WTC11 (cell line): Measurements from ENCODE around the gene RXRA. TPM values are rescaled to one million over a fixed set of nuclear protein-coding genes. Genes with fewer than 3 reads are reported as not detected.

Experiments
- ATAC-seq: fragments of 200-7000 bp; cut with Tn5 transposase; 2 replicates; pipeline ENCODE4 v1.10.0; 2021; ENCODE audit warnings: mild to moderate bottlenecking, moderate library complexity
- CTCF ChIA-PET: fragments of 300-600 bp; sonication (Branson Sonifier 250); formaldehyde crosslinking; loops from one replicate; lab custom pipeline; 2021; ENCODE audit warnings: antibody characterized with exemption; lab: Charles Lee
- POLR2A ChIA-PET: fragments of 350-600 bp; sonication (Branson Sonifier 250); formaldehyde crosslinking; loops from one replicate; lab custom pipeline; 2021; ENCODE audit warnings: antibody characterized with exemption; lab: Charles Lee
- DNase-seq: peaks from one replicate; pipeline ENCODE4 v3.0.0; 2021; ENCODE audit warnings: low spot score
- H3K27ac Mint-ChIP-seq: 2 replicates; pipeline ENCODE4 v1.8.0; 2021; ENCODE audit warnings: mixed read lengths
- H3K27me3 Mint-ChIP-seq: 2 replicates; pipeline ENCODE4 v1.8.0; 2021; ENCODE audit warnings: low read depth, mild to moderate bottlenecking, moderate library complexity, mixed read lengths
- H3K36me3 Mint-ChIP-seq: 2 replicates; pipeline ENCODE4 v1.8.0; 2021; ENCODE audit warnings: mixed read lengths
- H3K4me1 Mint-ChIP-seq: 2 replicates; pipeline ENCODE4 v1.8.0; 2022; ENCODE audit warnings: mixed read lengths
- H3K4me3 Mint-ChIP-seq: 2 replicates; pipeline ENCODE4 v1.8.0; 2021; ENCODE audit warnings: mild to moderate bottlenecking, moderate library complexity, mixed read lengths
- H3K9me3 Mint-ChIP-seq: 2 replicates; pipeline ENCODE4 v1.8.0; 2021; ENCODE audit warnings: mixed read lengths
- CREB1 ChIP-seq: sonication (generic); formaldehyde crosslinking; IDR thresholded peaks from 2 replicates; pipeline ENCODE4 v1.8.0; 2023; ENCODE audit warnings: mild to moderate bottlenecking, missing genetic modification reagents
- EMX1 ChIP-seq: fragments of 250-450 bp; sonication (Bioruptor Pico); IDR thresholded peaks from 2 replicates; pipeline ENCODE4 v1.8.0; 2021; ENCODE audit warnings: mild to moderate bottlenecking
- GABPB1 ChIP-seq: sonication (generic); formaldehyde crosslinking; IDR thresholded peaks from 2 replicates; pipeline ENCODE4 v1.8.1; 2023; ENCODE audit warnings: mild to moderate bottlenecking, missing genetic modification reagents
- GTF2I ChIP-seq: fragments of 250-450 bp; sonication (Bioruptor Pico); conservative IDR thresholded peaks from 2 replicates; pipeline ENCODE4 v1.4.0; 2021; ENCODE audit warnings: mild to moderate bottlenecking
- IRF2 ChIP-seq: sonication (generic); formaldehyde crosslinking; IDR thresholded peaks from 2 replicates; pipeline ENCODE4 v1.8.0; 2022; ENCODE audit warnings: low read depth, missing genetic modification reagents, borderline replicate concordance
- NFE2L1 ChIP-seq: sonication (generic); formaldehyde crosslinking; IDR thresholded peaks from 2 replicates; pipeline ENCODE4 v1.8.1; 2023; ENCODE audit warnings: missing genetic modification reagents
- NFYB ChIP-seq: sonication (generic); formaldehyde crosslinking; conservative IDR thresholded peaks from 2 replicates; pipeline ENCODE4 v1.8.0; 2022; ENCODE audit warnings: low read depth, missing genetic modification reagents
- RORB ChIP-seq: fragments of 250-450 bp; sonication (Bioruptor Pico); IDR thresholded peaks from 2 replicates; pipeline ENCODE4 v1.9.0; 2021; ENCODE audit warnings: mild to moderate bottlenecking
- TEAD4 ChIP-seq: sonication (generic); formaldehyde crosslinking; IDR thresholded peaks from 2 replicates; pipeline ENCODE4 v1.8.0; 2022; ENCODE audit warnings: mild to moderate bottlenecking, missing genetic modification reagents
- TP53 ChIP-seq: sonication (generic); formaldehyde crosslinking; IDR thresholded peaks from 2 replicates; pipeline ENCODE4 v1.8.1; 2023; ENCODE audit warnings: mild to moderate bottlenecking, missing genetic modification reagents
- total RNA-seq: library from RNA; stranded (reverse); gene quantifications from 3 replicates; pipeline ENCODE4 v1.2.3, GENCODE V29; 2021
- TF ChIP-seq, protein P1 (sequence below): fragments of 250-450 bp; sonication (Bioruptor Pico); conservative IDR thresholded peaks from 2 replicates; pipeline ENCODE4 v1.9.0; 2021; ENCODE audit warnings: mild to moderate bottlenecking
- TF ChIP-seq, protein P2 (sequence below): sonication (generic); formaldehyde crosslinking; IDR thresholded peaks from 2 replicates; pipeline ENCODE4 v1.8.1; 2023; ENCODE audit warnings: mild to moderate bottlenecking, moderate library complexity, missing genetic modification reagents
- TF ChIP-seq, protein P3 (sequence below): sonication (generic); formaldehyde crosslinking; IDR thresholded peaks from 2 replicates; pipeline ENCODE4 v1.8.1; 2022; ENCODE audit warnings: low read depth, missing genetic modification reagents, borderline replicate concordance
- TF ChIP-seq, protein P4 (sequence below): sonication (generic); formaldehyde crosslinking; IDR thresholded peaks from 2 replicates; pipeline ENCODE4 v1.8.0; 2022; ENCODE audit warnings: mild to moderate bottlenecking, missing genetic modification reagents
- TF ChIP-seq, protein P5 (sequence below): sonication (generic); formaldehyde crosslinking; conservative IDR thresholded peaks from 2 replicates; pipeline ENCODE4 v1.8.1; 2022; ENCODE audit warnings: mild to moderate bottlenecking, missing genetic modification reagents
- TF ChIP-seq, protein P6 (sequence below): fragments of 250-450 bp; sonication (Bioruptor Pico); IDR thresholded peaks from 2 replicates; pipeline ENCODE4 v2.1.2; 2022; ENCODE audit warnings: mild to moderate bottlenecking, moderate library complexity
- TF ChIP-seq, protein P7 (sequence below): sonication (generic); formaldehyde crosslinking; IDR thresholded peaks from 2 replicates; pipeline ENCODE4 v1.8.0; 2023; ENCODE audit warnings: mild to moderate bottlenecking, missing genetic modification reagents

Gene RXRA
- total RNA-seq, 1 experiment from 2014 or later = 27.5 TPM

DNA sequence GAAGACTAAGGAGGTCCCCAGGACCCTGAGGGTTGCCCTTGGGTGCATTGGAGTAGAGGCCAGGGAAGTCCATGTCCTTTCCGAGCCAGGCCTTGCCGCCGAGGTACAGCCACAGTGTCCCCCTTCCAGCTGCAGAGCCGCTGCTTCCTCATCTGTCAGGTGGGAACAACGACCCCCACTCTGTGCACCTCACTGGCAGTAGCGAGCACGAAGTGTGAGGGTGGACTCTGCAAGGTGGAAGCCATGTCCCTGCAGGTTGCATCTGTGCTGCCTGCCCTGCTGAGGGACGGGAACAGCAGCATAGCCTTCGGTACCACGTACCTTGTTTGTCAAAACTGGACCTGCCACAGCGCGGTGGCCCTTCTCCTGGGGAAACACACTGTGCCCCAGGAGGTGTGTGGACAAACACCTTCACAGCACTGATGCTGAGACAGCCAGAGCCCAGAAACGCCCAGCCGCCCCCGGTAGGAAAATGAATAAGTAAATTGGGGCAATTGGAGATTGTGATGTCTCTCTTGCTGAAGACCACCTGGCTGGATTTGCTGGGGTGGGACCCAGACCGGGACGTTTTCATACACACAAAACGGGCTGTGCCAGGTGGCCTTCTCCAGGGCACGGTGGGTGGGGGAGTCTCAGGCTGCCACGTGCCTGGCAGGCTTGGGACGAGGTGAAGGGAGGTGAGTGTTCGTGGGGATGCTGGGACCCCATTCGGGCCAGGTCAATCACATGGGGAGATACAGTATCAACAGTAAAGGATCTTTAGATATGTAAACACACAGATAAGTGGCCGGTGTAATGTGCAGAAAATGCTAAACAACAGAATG is 157.3 kb downstream of the RXRA start (continued):
- TF ChIP-seq CREB1 (CRISPR knock-in tag) = no peak
- TF ChIP-seq, protein P1, sequence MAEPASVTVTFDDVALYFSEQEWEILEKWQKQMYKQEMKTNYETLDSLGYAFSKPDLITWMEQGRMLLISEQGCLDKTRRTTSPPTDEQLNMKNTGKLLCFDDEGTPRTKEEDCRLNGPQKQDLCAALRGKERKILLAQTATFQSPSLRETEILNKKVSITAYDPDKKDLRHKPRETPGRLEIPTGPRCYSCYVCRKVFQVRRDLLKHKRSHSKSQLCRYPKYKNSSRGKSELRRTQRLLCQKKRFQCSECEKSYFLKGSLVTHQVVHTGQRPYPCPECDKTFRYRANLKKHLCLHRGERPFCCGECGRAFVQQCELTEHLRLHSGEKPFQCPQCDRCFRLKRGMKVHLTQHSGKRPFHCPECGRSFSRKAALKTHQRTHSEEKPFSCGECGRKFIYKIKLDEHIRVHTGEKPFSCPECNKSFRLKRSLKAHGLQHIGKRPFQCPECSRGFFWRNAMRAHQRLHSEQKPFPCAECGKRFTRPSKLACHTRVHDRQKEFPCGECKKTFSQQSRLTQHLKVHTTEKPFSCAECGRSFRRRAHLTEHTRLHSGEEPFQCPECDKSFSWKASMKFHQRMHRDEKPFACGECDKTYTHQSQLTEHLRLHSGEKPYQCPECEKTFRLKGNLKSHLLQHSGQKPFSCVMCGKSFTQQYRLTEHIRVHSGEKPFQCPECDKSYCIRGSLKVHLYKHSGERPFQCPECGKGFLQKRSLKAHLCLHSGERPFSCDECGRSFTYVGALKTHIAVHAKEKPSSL (CRISPR knock-in tag) = no peak
- no peak for TF ChIP-seq IRF2
- TF ChIP-seq, protein P2, sequence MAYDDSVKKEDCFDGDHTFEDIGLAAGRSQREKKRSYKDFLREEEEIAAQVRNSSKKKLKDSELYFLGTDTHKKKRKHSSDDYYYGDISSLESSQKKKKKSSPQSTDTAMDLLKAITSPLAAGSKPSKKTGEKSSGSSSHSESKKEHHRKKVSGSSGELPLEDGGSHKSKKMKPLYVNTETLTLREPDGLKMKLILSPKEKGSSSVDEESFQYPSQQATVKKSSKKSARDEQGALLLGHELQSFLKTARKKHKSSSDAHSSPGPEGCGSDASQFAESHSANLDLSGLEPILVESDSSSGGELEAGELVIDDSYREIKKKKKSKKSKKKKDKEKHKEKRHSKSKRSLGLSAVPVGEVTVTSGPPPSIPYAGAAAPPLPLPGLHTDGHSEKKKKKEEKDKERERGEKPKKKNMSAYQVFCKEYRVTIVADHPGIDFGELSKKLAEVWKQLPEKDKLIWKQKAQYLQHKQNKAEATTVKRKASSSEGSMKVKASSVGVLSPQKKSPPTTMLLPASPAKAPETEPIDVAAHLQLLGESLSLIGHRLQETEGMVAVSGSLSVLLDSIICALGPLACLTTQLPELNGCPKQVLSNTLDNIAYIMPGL = no peak
- no peak for TF ChIP-seq TEAD4 (CRISPR knock-in tag)
- TF ChIP-seq RORB (CRISPR knock-in tag) = no peak
- no peak for TF ChIP-seq NFYB (CRISPR knock-in tag)
- TF ChIP-seq, protein P3, sequence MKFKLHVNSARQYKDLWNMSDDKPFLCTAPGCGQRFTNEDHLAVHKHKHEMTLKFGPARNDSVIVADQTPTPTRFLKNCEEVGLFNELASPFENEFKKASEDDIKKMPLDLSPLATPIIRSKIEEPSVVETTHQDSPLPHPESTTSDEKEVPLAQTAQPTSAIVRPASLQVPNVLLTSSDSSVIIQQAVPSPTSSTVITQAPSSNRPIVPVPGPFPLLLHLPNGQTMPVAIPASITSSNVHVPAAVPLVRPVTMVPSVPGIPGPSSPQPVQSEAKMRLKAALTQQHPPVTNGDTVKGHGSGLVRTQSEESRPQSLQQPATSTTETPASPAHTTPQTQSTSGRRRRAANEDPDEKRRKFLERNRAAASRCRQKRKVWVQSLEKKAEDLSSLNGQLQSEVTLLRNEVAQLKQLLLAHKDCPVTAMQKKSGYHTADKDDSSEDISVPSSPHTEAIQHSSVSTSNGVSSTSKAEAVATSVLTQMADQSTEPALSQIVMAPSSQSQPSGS = no peak
- TF ChIP-seq, protein P4, sequence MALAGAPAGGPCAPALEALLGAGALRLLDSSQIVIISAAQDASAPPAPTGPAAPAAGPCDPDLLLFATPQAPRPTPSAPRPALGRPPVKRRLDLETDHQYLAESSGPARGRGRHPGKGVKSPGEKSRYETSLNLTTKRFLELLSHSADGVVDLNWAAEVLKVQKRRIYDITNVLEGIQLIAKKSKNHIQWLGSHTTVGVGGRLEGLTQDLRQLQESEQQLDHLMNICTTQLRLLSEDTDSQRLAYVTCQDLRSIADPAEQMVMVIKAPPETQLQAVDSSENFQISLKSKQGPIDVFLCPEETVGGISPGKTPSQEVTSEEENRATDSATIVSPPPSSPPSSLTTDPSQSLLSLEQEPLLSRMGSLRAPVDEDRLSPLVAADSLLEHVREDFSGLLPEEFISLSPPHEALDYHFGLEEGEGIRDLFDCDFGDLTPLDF = no peak

DNA sequence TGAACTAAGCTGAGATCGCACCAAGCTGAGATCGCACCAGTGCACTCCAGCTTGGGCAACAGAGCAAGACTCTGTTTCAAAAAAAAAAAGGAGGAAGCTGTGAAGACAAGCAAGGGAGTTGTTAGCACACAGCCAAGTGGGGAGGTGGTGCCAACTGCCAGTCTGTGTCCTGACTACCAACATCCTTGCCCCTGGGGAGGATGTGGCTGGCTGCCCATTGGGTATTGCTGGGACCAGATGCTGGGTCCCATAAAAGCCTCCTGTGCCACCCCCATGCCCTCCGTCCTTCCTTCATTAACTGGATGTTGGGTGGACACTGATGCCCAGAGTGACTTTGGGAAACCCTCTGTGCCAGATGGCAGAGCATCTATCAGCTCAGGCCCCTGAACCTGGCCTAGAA is 158.2 kb downstream of the RXRA start:
- no peak overlapping the region for H3K27ac Mint-ChIP-seq
- TF ChIP-seq, protein P4 = no peak
- no peak for TF ChIP-seq EMX1 (CRISPR knock-in tag)
- TF ChIP-seq, protein P5, sequence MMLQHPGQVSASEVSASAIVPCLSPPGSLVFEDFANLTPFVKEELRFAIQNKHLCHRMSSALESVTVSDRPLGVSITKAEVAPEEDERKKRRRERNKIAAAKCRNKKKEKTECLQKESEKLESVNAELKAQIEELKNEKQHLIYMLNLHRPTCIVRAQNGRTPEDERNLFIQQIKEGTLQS (CRISPR knock-in tag) = no peak
- no peak for TF ChIP-seq TP53 (CRISPR knock-in tag)
- TF ChIP-seq GABPB1 (CRISPR knock-in tag) = no peak
- TF ChIP-seq, all 79 proteins: peak for 0
- CTCF ChIA-PET = no interaction called here
- Mint-ChIP-seq H3K4me3 (no peak overlapping the region), H3K36me3 (no peaks in the 10 kb centered on the region), H3K27me3 (no peaks in the 10 kb centered on the region), H3K9me3 (no peaks in the 10 kb centered on the region), H3K4me1 (no peaks in the 10 kb centered on the region)
- DNase-seq (no peak), ATAC-seq (no peak)
- POLR2A ChIA-PET = no interaction called here

DNA sequence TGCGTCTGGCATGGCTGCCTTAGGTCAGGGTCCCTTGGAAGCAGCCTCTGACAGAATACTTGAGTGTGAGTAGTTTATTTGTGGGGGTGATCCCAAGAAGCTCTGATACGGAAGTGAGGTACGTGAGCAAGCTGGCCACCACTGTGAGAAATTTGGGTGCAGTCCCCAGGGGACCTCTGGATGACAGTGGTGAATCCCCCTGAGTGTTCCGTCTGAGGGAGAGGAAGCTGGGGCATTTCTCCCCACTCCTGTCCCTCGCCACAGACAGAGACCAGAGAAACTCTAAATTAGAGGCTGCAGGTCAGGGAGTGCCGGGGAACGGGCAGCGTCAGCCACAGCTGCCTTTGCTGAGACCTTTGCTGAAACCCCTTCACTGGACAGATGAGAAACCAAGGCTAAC is 159.4 kb downstream of the RXRA start:
- Mint-ChIP-seq H3K4me1 (no peaks in the 10 kb centered on the region), H3K27ac (no peak overlapping the region), H3K9me3 (no peaks in the 10 kb centered on the region), H3K27me3 (no peaks in the 10 kb centered on the region), H3K4me3 (no peak overlapping the region), H3K36me3 (no peaks in the 10 kb centered on the region)
- ATAC-seq = no peak
- DNase-seq = no peak
- CTCF ChIA-PET = no interaction called here
- POLR2A ChIA-PET = no interaction called here
- no peak for TF ChIP-seq NFE2L1 (CRISPR knock-in tag)
- no peak for TF ChIP-seq TP53 (CRISPR knock-in tag)
- TF ChIP-seq, protein P6, sequence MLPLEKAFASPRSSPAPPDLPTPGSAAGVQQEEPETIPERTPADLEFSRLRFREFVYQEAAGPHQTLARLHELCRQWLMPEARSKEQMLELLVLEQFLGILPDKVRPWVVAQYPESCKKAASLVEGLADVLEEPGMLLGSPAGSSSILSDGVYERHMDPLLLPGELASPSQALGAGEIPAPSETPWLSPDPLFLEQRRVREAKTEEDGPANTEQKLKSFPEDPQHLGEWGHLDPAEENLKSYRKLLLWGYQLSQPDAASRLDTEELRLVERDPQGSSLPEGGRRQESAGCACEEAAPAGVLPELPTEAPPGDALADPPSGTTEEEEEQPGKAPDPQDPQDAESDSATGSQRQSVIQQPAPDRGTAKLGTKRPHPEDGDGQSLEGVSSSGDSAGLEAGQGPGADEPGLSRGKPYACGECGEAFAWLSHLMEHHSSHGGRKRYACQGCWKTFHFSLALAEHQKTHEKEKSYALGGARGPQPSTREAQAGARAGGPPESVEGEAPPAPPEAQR = no peak
- TF ChIP-seq, protein P1 (CRISPR knock-in tag) = no peak
- TF ChIP-seq EMX1 (CRISPR knock-in tag) = no peak
- TF ChIP-seq RORB (CRISPR knock-in tag) = no peak
- TF ChIP-seq, protein P7, sequence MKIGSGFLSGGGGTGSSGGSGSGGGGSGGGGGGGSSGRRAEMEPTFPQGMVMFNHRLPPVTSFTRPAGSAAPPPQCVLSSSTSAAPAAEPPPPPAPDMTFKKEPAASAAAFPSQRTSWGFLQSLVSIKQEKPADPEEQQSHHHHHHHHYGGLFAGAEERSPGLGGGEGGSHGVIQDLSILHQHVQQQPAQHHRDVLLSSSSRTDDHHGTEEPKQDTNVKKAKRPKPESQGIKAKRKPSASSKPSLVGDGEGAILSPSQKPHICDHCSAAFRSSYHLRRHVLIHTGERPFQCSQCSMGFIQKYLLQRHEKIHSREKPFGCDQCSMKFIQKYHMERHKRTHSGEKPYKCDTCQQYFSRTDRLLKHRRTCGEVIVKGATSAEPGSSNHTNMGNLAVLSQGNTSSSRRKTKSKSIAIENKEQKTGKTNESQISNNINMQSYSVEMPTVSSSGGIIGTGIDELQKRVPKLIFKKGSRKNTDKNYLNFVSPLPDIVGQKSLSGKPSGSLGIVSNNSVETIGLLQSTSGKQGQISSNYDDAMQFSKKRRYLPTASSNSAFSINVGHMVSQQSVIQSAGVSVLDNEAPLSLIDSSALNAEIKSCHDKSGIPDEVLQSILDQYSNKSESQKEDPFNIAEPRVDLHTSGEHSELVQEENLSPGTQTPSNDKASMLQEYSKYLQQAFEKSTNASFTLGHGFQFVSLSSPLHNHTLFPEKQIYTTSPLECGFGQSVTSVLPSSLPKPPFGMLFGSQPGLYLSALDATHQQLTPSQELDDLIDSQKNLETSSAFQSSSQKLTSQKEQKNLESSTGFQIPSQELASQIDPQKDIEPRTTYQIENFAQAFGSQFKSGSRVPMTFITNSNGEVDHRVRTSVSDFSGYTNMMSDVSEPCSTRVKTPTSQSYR (CRISPR knock-in tag) = no peak
- TF ChIP-seq GTF2I = no peak
